SK-N-SH (cell line): ENCODE results near the gene SLC13A3. TPM values are rescaled to one million over a fixed set of nuclear protein-coding genes. Genes with fewer than 3 reads are reported as not detected.

ENCODE experiments used
- CTCF ChIA-PET: fragments of 300-600, 350-600 bp; formaldehyde crosslinking; extraction: SDS; loops from one replicate; lab custom pipeline; 2021; lab: Yijun Ruan, JAX
- POLR2A ChIA-PET: fragments of 350-600 bp; sonication (Branson Sonifier 250); formaldehyde crosslinking; extraction: SDS; loops from one replicate; lab custom pipeline; 2020; ENCODE audit warnings: antibody characterized with exemption, inconsistent platforms; lab: Yijun Ruan, JAX
- DNase-seq: peaks from one replicate; pipeline ENCODE4 v3.0.0; 2012
- H2AFZ ChIP-seq: fragments of 200-600 bp; sonication (generic); 2 replicates; pipeline ENCODE4 v1.8.1; 2016; ENCODE audit warnings: antibody characterized with exemption, mild to moderate bottlenecking, low read depth
- H3F3A ChIP-seq: fragments of 200-600 bp; sonication (generic); replicated peaks from 2 replicates; pipeline ENCODE3; 2016; ENCODE audit warnings: antibody characterized with exemption, mild to moderate bottlenecking; ENCODE audit not compliant: insufficient read depth
- H3K27ac ChIP-seq, 2 experiments: fragments of 200-500 bp in 1 of 2; fragments of 200-600 bp in 1 of 2; sonication (Bioruptor generic) in 1 of 2; sonication (generic), shearing (Covaris generic) in 1 of 2; 2 replicates each; pipeline versions ENCODE4 v1.5.1 to v1.6.1; 2014 to 2016; ENCODE audit warnings: low read depth in 2 of 2, inconsistent platforms in 1 of 2, low read length in 1 of 2, mild to moderate bottlenecking in 1 of 2, mixed read lengths in 1 of 2
- H3K27me3 ChIP-seq: fragments of 200-600 bp; sonication (generic), shearing (Covaris generic); 2 replicates; pipeline ENCODE4 v1.6.1; 2016; ENCODE audit warnings: mixed run types; ENCODE audit not compliant: insufficient read depth
- H3K36me3 ChIP-seq, 2 experiments: fragments of 200-500 bp in 1 of 2; fragments of 200-600 bp in 1 of 2; sonication (Bioruptor generic) in 1 of 2; sonication (generic) in 1 of 2; replicated peaks in 1 of 2; 2 replicates each; pipeline versions ENCODE3 to v1.5.1; 2014 to 2016; ENCODE audit warnings: low read length in 1 of 2, mild to moderate bottlenecking in 1 of 2; ENCODE audit not compliant: insufficient read depth in 2 of 2, control insufficient read depth in 1 of 2
- H3K4me1 ChIP-seq, 2 experiments: fragments of 200-500 bp in 1 of 2; fragments of 200-600 bp in 1 of 2; sonication (Bioruptor generic) in 1 of 2; sonication (generic), shearing (Covaris generic) in 1 of 2; 2 replicates each; pipeline versions ENCODE4 v1.5.1 to v1.6.1; 2014 to 2016; ENCODE audit warnings: low read depth in 1 of 2, low read length in 1 of 2, mixed run types in 1 of 2; ENCODE audit not compliant: insufficient read depth in 2 of 2, control insufficient read depth in 1 of 2
- H3K4me2 ChIP-seq: fragments of 200-600 bp; sonication (generic), shearing (Covaris generic); 2 replicates; pipeline ENCODE4 v1.6.1; 2017; ENCODE audit warnings: mixed run types
- H3K4me3 ChIP-seq, 2 experiments: fragments of 200-500 bp in 1 of 2; fragments of 200-600 bp in 1 of 2; sonication (Bioruptor generic) in 1 of 2; sonication (generic), shearing (Covaris generic) in 1 of 2; 2 replicates each; pipeline versions ENCODE4 v1.5.1 to v1.8.1; 2014 to 2016; ENCODE audit warnings: low read depth in 2 of 2, inconsistent platforms in 1 of 2, low read length in 1 of 2, mild to moderate bottlenecking in 1 of 2, mixed read lengths in 1 of 2, moderate library complexity in 1 of 2
- H3K79me2 ChIP-seq: fragments of 200-600 bp; sonication (generic); 2 replicates; pipeline ENCODE4 v1.8.1; 2017; ENCODE audit warnings: mild to moderate bottlenecking; ENCODE audit not compliant: insufficient read depth
- H3K9ac ChIP-seq: fragments of 200-600 bp; sonication (generic); 2 replicates; pipeline ENCODE4 v1.6.1; 2017; ENCODE audit warnings: mixed run types
- H3K9me2 ChIP-seq: fragments of 200-600 bp; sonication (generic); 2 replicates; pipeline ENCODE4 v1.6.1; 2017; ENCODE audit warnings: mixed run types
- H3K9me3 ChIP-seq: fragments of 200-600 bp; sonication (generic); 2 replicates; pipeline ENCODE4 v1.6.1; 2017; ENCODE audit warnings: mixed run types, mild to moderate bottlenecking, moderate library complexity
- H4K20me1 ChIP-seq: fragments of 200-600 bp; sonication (generic); 2 replicates; pipeline ENCODE4 v1.6.1; 2017; ENCODE audit warnings: mild to moderate bottlenecking, mixed run types; ENCODE audit not compliant: insufficient read depth
- CHD2 ChIP-seq: fragments of 150-350 bp; IDR thresholded peaks from 2 replicates; pipeline ENCODE4 v1.6.1; 2018; ENCODE audit warnings: low read length; ENCODE audit not compliant: partially characterized antibody
- ELF1 ChIP-seq: IDR thresholded peaks from 2 replicates; pipeline ENCODE4 v1.4.0; 2012
- EP300 ChIP-seq, 2 experiments: IDR thresholded peaks; 2 replicates each; pipeline versions ENCODE4 v1.4.0 to v1.6.1; 2012; ENCODE audit warnings: borderline replicate concordance in 1 of 2, low read depth in 1 of 2, low read length in 1 of 2
- FOXM1 ChIP-seq: IDR thresholded peaks from 2 replicates; pipeline ENCODE4 v1.4.0; 2012; ENCODE audit warnings: low read depth, mild to moderate bottlenecking
- GATA2 ChIP-seq: sonication (generic); formaldehyde crosslinking; IDR thresholded peaks from 2 replicates; pipeline ENCODE4 v1.5.0; 2020; ENCODE audit warnings: mild to moderate bottlenecking, missing genetic modification reagents
- NFIC ChIP-seq: IDR thresholded peaks from 2 replicates; pipeline ENCODE4 v1.4.0; 2012; ENCODE audit warnings: borderline replicate concordance
- NRF1 ChIP-seq: IDR thresholded peaks from 2 replicates; pipeline ENCODE4 v1.6.1; 2012; ENCODE audit warnings: low read depth, mild to moderate bottlenecking, low read length
- RAD21 ChIP-seq: IDR thresholded peaks from 2 replicates; pipeline ENCODE4 v1.6.1; 2012; ENCODE audit warnings: mild to moderate bottlenecking, low read length
- SIN3A ChIP-seq: IDR thresholded peaks from 2 replicates; pipeline ENCODE4 v1.6.1; 2012; ENCODE audit warnings: low read depth, mild to moderate bottlenecking, low read length, moderate library complexity, borderline replicate concordance
- YY1 ChIP-seq: IDR thresholded peaks from 2 replicates; pipeline ENCODE4 v1.4.0; 2012; ENCODE audit warnings: low read depth, mild to moderate bottlenecking
- WGBS: methylation state at CpG from one replicate; pipeline ENCODE4 v1.1.6; 2017; ENCODE audit warnings: low lambda C conversion rate; 5-methylcytosine and 5-hydroxymethylcytosine counted together
- polyA plus RNA-seq, 3 experiments: library from polyadenylated mRNA; depleted of rRNA; stranded (reverse); fragments of >200 nt; gene quantifications; 2 replicates each; pipeline ENCODE4 v1.2.3, GENCODE V29; 2012
- TF ChIP-seq, protein P1 (sequence below): fragments of 150-350 bp; IDR thresholded peaks from 2 replicates; pipeline ENCODE4 v1.6.1; 2016; ENCODE audit warnings: mild to moderate bottlenecking, low read depth, low read length
- TF ChIP-seq, protein P2 (sequence below): IDR thresholded peaks from 2 replicates; pipeline ENCODE4 v1.4.0; 2012; ENCODE audit warnings: low read depth, borderline replicate concordance
- TF ChIP-seq, protein P3 (sequence below): fragments of 150-350 bp; IDR thresholded peaks from 2 replicates; pipeline ENCODE4 v1.6.1; 2017; ENCODE audit warnings: antibody characterized with exemption, low read length, low read depth, borderline replicate concordance
- TF ChIP-seq, protein P4 (sequence below): fragments of 200-600 bp; sonication (generic); IDR thresholded peaks from 2 replicates; pipeline ENCODE4 v1.6.1; 2017; ENCODE audit warnings: antibody characterized with exemption, mild to moderate bottlenecking, moderate library complexity

Gene SLC13A3
- polyA plus RNA-seq, 1 of the 3 experiments (the other 2 are of a cell fraction) = 0.10 TPM

DNA sequence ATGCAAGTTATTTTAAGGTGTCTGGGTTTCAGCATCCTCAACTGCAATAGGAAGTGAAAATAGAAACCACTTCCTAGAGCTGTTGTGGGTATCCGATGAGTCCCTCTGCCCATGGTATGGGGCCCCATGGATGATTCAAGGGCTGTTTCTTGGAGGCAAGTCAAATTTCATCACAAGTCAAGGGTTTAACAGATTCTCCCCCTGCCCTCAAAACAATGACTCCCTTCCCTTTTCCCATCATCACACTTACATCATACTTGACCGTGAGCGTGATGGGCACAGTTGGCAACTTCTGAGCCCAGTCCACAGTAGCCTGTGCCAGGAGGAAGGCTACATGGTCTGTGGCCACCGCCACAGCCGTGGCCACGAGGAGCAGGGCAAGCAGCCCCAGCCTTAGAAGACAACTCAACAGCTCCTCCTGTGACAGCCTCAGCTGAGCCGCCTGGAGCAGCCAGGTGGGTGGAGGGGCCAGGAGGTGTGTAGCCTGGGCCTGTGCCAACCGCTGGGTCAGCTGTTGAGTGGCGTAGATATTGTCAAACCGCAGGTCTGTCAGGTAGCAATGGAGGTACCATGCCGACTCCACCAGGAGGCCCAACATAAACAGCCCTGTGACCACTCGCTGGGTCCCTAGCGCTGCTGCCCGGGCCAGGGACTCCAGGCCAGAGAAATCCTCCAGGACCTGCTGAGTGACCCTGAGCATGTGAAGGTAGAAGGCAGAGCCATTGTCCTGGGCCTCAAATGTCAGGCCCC, 106.0 kb downstream of the SLC13A3 start:
- Histone ChIP-seq H3K36me3 (no peaks in the 10 kb centered on the region), H3K27me3 (peaks cover 6% of the 10 kb centered on the region; the same call in 1 of the 2 replicates), H3F3A (no peaks in the 10 kb centered on the region), H3K9me3 (no peaks in the 10 kb centered on the region), H3K4me3 (no peak overlapping the region), H3K27ac (no peak overlapping the region), H3K79me2 (no peaks in the 10 kb centered on the region), H4K20me1 (no peaks in the 10 kb centered on the region), H3K9ac (no peak overlapping the region), H3K4me2 (no peak overlapping the region), H2AFZ (no peak overlapping the region; the same call in 1 of the 2 replicates), H3K4me1 (no peaks in the 10 kb centered on the region), H3K9me2 (no peaks in the 10 kb centered on the region)
- ChIA-PET CTCF (interaction anchor here (0.8 to 3.4 kb wide), 7 partner anchors 12 to 138 kb away, joined by 3 to 32 read pairs (median 3); no protein-coding TSS in a partner anchor), POLR2A (no interaction called here)
- TF ChIP-seq GATA2 (CRISPR knock-in tag) = no peak
- no peak for TF ChIP-seq YY1
- TF ChIP-seq, protein P1, sequence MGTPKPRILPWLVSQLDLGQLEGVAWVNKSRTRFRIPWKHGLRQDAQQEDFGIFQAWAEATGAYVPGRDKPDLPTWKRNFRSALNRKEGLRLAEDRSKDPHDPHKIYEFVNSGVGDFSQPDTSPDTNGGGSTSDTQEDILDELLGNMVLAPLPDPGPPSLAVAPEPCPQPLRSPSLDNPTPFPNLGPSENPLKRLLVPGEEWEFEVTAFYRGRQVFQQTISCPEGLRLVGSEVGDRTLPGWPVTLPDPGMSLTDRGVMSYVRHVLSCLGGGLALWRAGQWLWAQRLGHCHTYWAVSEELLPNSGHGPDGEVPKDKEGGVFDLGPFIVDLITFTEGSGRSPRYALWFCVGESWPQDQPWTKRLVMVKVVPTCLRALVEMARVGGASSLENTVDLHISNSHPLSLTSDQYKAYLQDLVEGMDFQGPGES = no peak
- TF ChIP-seq RAD21 = no peak
- no peak for TF ChIP-seq ELF1
- TF ChIP-seq EP300 (IDR thresholded peaks at IDR 0.05; ENCODE audit: borderline replicate concordance in 1 of 2, low read depth in 1 of 2, low read length in 1 of 2) = no peak
- TF ChIP-seq CHD2 = no peak
- TF ChIP-seq, protein P2, sequence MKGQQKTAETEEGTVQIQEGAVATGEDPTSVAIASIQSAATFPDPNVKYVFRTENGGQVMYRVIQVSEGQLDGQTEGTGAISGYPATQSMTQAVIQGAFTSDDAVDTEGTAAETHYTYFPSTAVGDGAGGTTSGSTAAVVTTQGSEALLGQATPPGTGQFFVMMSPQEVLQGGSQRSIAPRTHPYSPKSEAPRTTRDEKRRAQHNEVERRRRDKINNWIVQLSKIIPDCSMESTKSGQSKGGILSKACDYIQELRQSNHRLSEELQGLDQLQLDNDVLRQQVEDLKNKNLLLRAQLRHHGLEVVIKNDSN = no peak
- no peak for TF ChIP-seq SIN3A
- TF ChIP-seq NFIC = no peak
- no peak for TF ChIP-seq FOXM1
- TF ChIP-seq, protein P3, sequence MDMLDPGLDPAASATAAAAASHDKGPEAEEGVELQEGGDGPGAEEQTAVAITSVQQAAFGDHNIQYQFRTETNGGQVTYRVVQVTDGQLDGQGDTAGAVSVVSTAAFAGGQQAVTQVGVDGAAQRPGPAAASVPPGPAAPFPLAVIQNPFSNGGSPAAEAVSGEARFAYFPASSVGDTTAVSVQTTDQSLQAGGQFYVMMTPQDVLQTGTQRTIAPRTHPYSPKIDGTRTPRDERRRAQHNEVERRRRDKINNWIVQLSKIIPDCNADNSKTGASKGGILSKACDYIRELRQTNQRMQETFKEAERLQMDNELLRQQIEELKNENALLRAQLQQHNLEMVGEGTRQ = no peak
- no peak for TF ChIP-seq NRF1
- no peak for DNase-seq
- 46% methylated on average over 4 of the region's 14 CpGs for WGBS

DNA sequence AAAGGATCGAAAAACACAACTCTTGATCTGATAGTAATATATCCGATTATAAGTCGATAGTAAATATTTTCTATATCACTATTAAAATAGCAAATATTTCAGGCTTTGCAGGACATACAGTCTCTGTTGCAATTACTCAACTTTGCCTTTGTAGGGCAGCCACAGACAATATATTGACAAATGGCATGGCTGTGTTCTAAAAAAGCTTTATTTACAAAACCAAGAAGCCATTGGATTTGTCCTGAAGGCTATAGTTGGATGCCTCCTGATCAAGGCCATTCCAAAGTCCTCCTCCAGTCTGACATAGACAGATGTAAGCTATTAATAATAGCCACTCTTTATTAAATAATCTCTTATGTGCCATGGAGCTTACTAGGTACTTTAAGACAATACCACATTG, 106.7 kb downstream of the SLC13A3 start:
- no peak overlapping the region; the same call in 1 of the 2 replicates for H2AFZ ChIP-seq
- H3K4me2 ChIP-seq = no peak overlapping the region
- H3K79me2 ChIP-seq = no peaks in the 10 kb centered on the region
- CTCF ChIA-PET = interaction anchor here (0.8 to 3.4 kb wide), 9 partner anchors 13 to 152 kb away, joined by 3 to 32 read pairs (median 3); no protein-coding TSS in a partner anchor
- H3F3A ChIP-seq = no peaks in the 10 kb centered on the region
- 46% methylated on average over 3 of the region's 3 CpGs for WGBS
- H3K9me2 ChIP-seq = no peaks in the 10 kb centered on the region
- no peak overlapping the region for H3K4me3 ChIP-seq
- H3K27ac ChIP-seq = no peak overlapping the region
- DNase-seq = no peak
- POLR2A ChIA-PET = no interaction called here
- no peaks in the 10 kb centered on the region for H3K36me3 ChIP-seq
- no peaks in the 10 kb centered on the region for H3K4me1 ChIP-seq
- no peaks in the 10 kb centered on the region for H3K9me3 ChIP-seq
- TF ChIP-seq, protein P4, sequence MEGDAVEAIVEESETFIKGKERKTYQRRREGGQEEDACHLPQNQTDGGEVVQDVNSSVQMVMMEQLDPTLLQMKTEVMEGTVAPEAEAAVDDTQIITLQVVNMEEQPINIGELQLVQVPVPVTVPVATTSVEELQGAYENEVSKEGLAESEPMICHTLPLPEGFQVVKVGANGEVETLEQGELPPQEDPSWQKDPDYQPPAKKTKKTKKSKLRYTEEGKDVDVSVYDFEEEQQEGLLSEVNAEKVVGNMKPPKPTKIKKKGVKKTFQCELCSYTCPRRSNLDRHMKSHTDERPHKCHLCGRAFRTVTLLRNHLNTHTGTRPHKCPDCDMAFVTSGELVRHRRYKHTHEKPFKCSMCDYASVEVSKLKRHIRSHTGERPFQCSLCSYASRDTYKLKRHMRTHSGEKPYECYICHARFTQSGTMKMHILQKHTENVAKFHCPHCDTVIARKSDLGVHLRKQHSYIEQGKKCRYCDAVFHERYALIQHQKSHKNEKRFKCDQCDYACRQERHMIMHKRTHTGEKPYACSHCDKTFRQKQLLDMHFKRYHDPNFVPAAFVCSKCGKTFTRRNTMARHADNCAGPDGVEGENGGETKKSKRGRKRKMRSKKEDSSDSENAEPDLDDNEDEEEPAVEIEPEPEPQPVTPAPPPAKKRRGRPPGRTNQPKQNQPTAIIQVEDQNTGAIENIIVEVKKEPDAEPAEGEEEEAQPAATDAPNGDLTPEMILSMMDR = peak; percentile 19; the same call in 1 of the 2 replicates
- TF ChIP-seq RAD21 = peak; percentile 49
- no peak for TF ChIP-seq CHD2
- no peaks in the 10 kb centered on the region for H4K20me1 ChIP-seq
- H3K27me3 ChIP-seq = peaks cover 6% of the 10 kb centered on the region; the same call in 1 of the 2 replicates
- H3K9ac ChIP-seq = no peak overlapping the region
